HG03571 (cell line): Measurements from ENCODE around the gene VWA3A.
"Not testable (repeated sequence)": the region's sequence is repeated elsewhere in the genome, so short reads cannot be mapped to it uniquely, and the experiment has no call there.

Source experiments
- ATAC-seq: cut with Tn5 transposase; IDR thresholded peaks from one replicate; pipeline ENCODE4 v1.9.1; 2021; ENCODE audit not compliant: unreplicated experiment

VWA3A gene, protein sequence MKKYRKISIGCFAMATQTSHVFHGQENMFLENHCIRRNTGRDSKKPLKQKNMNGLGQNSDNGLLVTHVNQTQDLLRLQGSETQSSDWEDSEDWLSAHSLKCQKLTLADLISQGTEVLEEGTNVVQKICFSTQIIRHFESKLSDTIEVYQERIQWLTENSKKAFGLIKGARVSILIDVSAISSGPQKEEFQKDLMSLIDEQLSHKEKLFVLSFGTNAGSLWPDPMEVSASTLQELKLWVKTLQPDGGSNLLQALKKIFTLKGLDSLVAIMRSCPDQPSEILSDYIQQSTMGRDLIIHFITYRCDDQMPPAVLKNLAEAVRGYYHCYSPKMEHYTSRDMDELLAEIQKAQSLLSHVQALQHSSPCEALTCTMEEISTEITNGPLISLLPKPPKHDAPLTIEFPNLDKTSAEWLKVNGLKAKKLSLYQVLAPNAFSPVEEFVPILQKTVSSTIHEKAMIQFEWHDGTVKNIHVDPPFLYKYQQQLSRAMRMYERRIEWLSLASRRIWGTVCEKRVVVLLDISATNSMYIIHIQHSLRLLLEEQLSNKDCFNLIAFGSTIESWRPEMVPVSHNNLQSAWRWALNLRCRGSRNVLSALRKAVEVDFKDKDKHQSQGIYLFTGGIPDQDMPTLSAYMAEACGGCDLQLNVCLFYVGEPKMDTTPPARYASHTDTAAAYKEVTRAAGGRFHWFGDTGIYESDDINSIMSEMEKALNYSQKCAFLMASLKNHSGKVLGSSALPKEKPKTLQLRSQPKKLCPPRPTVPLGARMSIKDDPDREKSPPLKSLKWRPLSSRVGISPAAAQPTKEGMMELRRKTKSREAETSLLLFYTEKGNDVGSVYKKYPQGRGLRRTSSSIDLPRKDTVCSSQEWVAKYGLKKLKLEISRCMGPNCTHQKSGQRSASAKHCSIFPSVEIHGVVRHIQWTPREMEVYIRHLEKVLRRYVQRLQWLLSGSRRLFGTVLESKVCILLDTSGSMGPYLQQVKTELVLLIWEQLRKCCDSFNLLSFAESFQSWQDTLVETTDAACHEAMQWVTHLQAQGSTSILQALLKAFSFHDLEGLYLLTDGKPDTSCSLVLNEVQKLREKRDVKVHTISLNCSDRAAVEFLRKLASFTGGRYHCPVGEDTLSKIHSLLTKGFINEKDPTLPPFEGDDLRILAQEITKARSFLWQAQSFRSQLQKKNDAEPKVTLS

DNA sequence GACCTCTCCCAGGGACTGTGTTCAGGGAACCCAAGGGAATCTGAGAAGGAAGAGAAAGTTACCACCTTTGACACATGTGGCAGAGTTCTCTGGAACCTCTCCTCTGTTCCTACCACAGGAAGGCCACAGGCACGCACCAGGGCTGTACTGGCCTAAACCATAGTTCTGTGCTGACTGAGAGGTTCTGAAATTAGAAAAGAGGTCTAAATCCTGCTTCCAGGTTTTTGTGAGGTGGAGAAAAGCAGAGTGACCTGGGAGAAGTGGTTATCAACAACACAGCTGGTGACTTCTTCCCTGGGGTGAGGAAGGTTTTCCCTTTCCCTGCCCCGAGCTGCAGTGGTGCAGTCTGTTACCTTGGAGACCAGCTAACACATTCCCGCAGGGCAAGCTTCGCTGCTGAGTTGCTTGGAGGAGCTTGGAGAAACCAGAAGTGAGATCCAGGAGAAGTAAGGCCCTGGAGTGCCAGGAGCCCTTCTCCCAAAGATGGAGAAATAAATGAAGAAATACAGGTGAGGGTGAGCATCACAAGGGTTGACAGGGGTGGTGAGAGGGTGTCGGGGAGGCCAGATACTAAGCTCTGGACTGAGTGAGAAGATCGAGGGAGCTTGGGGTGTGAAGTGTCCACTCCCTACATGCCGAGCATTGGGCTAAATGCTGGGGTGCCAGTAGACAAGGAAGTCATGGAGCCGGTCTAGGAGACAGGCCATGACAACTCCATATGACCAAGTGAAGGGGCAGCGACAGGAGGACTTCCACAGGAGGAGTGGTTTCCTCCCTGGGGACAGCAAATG is at the start of gene VWA3A:
VWA3A (plus strand) TSS at position 399 of the 791 bp plus-strand sequence; CDS start at position 496, 97 bp downstream.
- ATAC-seq: no peak

DNA sequence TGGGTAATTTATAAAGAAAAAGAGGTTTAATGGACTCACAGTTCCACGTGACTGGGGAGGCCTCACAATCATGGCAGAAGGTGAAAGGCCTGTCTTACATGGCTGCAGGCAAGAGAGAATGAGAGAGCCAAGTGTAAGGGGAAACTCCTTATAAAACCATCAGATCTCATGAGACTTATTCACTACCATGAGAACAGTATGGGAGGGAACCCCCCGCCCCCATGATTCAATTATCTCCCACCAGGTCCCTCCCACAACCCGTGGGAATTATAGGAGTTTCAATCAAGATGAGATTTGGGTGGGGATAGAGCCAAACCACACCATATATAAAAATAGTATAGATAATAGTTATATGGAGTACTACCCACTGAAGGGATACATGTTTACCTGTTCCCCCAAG is 48.5 kb upstream of the VWA3A start:
- ATAC-seq: not testable (repeated sequence)

DNA sequence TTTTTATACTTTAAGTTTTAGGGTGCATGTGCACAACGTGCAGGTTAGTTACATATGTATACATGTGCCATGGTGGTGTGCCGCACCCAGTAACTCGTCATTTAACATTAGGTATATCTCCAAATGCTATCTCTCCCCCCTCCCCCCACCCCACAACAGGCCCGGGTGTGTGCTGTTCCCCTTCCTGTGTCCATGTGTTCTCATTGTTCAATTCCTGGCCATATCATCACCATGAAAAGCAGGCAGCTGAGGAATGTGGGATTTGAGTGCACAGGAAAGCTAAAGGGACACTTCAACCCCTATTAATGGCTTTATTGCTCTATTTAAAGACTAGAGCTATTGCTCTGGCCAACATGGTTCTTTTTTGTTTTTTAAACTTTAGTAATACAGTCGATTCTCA is 46.5 kb upstream of the VWA3A start:
- not testable (repeated sequence) for ATAC-seq

DNA sequence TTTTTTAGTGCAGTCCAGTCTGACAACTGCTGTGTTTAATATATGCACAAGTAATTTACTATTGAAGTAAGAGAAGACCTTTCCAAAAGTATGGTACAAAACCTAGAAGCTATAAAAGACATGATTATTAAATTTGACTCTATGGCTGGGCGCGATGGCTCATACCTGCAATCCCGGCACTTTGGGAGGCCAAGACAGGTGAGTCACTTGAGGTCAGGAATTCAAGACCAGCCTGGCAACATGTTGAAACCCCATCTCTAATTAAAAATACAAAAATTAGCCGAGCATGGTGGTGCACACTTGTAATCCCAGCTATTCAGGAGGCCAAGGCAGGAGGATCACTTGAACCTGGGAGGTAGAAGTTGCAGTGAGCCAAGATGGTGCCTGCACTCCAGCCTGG is 41.4 kb upstream of the VWA3A start:
- ATAC-seq: no peak

DNA sequence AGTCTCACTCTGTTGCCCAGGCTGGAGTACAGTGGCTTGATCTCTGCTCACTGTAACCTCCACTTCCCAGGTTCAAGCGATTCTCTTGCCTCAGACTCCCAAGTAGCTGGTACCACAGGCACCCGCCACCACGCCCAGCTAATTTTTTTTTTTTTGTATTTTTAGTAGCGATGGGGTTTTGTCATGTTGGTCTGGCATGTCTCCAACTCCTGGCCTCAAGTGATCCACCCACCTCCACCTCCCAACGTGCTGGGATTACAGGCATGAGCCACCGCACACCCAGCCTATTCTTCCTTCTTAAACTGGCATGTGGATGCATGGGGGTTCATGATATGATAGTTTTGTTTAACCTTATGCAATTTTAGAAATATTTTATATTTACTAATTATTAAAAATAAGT is 39.4 kb upstream of the VWA3A start:
- ATAC-seq: no peak

DNA sequence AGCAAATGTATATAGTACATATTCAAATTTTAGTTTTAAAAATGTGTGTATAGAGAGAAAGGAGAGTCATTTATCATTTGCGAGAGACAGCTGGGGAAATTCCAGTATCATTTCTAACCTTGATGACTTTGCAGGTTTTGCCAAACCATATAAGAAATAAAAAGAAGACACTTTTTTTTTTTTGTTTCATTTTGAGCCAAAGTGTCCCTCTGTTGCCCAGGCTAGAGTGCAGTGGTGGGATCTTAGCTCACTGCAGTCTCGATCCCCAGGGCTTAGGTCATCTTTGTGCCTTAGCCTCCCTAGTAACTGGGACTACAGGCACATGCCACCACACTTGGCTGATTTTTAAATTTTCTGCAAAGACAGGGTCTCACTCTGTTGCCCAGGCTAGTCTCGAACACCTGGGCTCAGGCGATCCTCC is 38.4 kb upstream of the VWA3A start:
- ATAC-seq: no peak

DNA sequence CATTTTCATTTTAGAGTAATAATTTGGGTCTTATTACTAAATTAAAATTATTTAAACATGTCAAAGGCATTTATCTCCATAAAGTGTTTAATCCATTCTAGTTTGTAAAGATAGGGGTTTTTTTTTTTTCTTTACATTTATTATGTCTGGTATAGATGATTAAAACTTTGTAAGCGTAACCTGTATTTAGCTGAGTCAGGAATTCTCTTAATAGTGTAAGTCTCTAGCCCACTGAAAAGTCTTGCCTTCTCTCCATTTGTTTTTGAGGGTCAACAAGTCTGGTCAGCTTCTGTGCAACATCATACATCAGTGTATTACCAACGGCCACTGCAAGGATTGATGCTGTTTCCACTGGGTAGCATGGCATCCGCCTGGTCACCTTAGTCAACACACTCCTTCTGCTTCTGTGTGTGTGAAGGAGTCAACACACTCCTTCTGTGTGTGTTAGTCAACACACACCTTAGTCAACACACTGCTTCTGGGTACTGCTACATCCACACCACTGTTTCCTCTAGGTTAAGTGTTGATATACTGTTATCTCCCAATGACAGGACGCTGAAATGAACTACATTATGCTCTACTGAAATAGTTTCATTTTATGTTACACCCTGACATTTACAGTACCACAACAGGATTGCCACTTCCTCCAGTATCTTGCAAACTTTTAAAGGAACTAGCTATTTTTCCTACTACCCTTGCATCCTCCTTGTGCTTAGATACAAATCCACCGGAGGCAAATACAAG is 37.3 kb upstream of the VWA3A start:
- ATAC-seq: no peak

DNA sequence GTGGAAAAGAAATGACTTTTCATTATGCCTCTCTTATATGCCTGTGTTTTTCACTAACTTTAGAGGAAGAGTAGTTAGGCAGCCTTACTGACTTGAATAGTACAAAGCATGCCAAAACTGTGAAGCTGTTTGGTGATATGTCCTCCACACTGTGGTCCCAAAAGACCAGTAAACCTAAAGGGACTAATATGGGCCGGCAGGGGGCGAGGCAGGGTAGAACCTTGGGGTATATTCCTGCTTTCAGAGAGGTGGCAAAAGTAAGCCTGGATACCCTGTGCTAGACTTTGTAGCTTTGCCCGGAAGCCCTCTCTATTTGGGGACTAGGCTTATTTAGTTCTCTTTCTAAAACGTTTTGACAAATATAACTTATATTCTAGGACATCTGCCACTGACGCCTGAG is 36.5 kb upstream of the VWA3A start:
- no peak for ATAC-seq

DNA sequence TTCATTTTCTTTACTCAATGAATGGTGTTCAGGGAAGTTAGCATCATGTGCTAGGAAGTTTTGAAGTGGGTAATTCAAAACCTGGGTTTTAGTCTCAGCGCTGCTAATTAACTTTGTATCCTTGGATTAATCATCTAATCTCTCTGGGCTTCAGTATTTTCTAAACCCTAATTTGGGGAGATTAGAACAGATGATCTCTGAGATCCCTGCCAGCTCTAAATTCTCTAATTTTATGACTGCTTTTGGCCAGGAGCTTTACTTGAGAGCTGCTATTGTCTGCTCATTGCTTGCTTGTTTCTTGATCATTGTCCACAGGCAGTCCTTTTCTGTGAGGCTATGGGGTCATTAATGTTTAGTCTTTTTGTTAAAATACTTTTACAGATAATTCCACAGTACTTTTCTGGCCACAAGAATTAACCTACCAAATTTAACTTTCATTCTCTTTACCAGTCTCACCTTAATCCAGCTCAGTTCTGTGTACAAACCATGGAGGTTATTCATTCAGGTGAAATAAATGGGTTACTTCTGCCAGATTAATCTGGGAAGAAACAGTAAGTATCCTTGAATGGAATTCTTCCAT is 28.4 kb upstream of the VWA3A start:
- no peak for ATAC-seq

DNA sequence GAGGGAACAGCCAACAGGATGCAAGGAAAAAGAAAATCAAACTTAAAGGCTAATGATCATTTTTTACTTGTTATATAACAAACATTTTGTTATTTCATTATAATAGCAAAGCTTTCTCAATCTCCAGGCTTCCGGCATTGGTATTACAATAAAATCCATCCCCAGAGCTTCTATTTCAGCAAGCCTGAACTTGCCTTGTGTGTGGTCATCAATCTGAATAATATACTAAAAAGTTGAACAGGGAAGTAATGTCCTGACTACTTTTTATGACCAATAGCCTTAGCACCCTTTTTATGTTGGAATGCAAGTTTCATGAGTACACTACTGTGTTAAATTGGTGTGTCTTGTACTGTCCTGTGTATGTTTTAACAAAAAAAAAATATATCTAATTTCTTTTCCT is 27.1 kb upstream of the VWA3A start:
- ATAC-seq: no peak

DNA sequence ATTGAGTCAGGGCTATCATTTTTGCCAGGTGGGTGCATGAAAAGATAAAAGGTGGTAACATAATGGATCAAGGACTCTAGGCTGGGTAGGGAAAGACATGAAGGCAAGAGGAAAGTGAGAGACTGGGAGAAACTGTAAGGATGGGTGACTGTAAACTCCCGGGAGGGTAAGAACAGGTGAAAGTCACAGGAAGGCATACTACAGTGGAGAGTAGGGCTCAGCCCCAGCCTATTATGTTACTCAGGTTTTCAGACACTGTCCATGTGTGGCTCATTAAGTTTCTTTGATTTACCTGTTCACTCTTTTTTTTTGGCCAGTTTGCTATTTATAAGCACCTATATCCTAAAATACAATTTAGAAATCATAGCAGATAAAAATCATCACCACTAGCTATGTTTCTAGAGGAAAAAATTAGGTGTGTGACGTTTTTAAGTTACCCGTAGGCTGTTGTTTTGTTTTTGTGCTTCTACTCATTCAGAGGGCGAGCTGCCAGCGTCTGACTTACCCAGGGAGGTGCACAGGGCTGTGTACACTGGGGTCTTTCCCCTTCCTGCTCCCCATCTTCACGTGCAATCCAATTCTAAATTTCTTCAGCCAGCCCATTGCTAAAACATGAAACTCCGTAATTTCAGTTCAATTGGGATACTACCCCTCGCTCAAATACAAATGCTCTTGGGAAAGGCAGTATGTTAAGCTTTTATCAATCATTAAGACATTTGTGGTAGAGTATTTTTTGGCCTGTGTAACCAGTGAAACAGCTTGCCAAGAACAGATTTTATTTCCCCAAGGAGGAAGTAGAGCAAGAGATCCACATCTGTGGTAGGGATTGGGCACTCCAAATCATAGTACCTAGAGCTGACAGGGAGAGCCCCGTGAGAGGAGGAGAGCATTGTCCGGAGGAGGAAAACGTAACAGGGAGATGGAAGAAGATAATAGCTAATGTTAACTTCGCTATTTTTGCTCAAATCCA is 21.7 kb upstream of the VWA3A start:
- no peak for ATAC-seq

DNA sequence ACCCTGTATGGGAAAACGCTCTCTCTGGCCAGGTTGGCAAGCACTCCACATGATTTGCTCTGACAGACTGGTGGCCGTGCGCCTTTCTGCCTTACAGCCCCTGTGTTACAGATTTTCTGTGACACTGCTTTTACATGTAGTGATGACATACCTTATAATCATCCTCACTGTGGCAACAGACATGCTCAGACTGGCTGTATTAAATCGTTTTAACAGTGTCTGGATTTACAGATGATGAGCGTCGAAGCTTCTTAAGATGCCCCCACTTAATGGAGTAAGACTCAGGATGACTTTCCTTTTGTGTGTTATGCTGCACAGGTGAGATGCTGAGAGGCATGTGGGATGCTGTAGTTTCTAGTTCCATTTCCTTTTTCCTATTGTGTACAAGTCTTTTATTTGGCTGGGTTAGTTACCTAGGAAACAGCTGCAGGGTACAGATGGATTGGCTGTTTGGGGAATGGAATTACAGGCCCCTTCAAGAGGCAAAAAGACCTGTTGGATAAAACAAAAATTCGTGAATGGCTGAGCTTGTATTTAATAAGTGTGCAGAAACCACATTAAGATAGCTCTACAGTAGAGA is 20.9 kb upstream of the VWA3A start:
- ATAC-seq: no peak

DNA sequence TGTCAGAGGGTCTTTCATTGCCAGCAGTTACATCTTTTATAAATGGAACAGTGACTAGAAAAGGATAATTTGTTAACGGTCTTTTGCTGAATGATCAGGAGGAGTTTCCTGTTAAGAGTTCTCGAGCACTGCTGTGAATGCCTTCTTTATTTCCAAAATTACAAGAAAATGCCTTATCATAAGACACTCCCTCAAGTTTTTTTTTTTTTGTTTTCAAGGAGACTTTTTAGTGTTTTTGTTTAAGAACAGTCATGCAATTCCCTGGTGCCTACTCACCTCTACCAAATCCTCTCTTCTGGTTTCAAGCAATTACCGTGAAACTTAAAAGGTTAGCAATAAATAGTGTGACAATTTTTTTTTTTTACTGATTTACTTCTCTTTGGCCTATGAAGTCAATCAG is 19.0 kb upstream of the VWA3A start:
- ATAC-seq: no peak

DNA sequence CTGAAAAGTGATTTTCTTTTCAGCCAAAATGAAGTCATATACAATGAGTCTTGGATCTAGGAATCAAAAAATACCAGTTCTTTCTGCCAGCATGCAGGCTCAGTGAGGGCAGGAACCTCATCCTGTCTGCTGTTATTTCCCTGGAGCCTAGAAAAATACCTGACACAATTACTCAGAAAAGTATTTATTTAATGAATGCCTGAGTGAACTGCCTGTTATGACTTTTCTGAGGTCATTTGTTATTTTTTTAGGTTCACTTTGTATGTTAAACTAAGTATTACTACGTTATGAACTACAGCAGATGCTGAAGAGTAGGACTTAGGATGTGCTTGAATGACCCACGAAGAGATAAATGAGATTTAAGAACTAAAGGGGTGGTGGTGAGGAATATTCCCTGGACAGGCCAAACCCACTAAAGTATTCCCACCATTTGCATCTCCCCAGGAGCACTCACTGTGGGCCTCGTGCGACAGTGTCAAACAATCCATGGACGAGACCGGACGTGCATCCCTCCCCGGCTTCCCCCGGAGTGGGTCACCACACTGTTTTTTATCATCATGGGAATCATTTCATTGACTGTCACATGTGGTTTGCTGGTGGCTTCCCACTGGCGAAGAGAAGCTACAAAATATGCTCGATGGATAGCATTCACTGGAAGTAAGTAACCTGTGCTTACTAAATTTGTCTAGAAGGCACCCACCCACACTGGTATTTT is 17.1 kb upstream of the VWA3A start:
- no peak for ATAC-seq

DNA sequence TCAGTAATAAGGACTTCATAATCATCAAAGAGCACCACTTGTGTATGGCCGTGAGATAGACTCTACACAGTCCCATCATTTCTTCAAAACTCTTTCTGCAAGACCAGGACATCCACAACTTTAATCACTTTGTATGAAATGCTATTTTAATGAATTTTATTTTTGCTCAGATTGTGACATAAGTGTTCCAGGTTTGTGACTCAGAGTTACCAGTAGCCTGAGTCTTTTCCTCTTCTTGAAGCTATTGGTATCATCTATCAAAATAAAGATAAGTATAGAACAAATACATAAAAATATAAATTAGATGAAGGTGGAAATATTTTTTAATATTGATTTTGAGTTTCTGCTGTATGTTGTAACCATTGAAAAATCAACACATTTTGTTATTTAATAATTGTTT is 16.6 kb upstream of the VWA3A start:
- ATAC-seq: no peak

DNA sequence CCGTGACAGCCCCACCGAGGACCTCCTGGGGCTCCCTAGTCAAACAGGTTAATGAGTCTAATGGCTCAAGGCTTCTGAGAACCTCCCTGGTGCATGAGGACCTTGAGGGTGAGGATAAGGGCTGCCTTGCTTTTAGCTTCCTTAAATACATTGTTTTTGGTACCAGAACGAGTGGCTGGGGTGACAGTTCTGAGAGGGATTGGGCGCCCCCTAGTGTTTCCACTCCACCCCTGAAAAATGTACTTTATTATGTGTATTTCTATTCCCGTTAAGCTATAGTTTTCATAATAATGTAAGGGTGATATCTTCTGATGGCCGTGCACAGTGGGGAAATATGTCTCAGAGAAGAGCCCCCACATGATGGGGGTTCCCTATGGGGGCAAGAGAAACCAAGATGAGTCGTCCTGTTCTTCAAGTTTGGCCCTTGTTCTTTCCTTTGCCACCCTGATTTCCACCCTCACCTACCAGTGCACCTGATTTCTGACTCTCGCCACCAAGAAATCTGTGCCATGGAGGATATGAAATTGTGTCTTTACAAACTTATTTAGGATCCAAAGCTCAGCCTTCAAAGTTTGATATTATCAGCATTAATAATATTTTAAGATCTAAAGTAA is 14.5 kb upstream of the VWA3A start:
- ATAC-seq: no peak

DNA sequence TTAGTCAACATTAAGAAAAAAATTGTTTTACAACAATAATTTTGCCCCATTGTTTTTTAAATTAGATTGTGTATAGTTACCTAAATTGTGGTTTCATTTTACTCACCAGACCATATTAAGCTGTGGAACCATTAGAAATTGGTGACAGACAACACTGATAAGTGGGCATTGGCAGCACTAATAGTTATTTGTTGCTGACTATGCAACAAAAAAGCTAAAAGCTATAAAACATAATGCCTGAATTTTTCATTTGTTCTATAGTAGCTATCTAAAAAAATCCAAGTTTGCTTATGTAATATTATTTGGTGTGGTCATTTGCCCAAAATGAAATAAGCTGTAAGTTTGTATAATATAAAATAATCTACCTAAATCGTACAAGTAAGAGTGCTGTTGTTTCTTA is 13.7 kb upstream of the VWA3A start:
- no peak for ATAC-seq
